ENCODE measurements around the gene C4orf50.

DNA sequence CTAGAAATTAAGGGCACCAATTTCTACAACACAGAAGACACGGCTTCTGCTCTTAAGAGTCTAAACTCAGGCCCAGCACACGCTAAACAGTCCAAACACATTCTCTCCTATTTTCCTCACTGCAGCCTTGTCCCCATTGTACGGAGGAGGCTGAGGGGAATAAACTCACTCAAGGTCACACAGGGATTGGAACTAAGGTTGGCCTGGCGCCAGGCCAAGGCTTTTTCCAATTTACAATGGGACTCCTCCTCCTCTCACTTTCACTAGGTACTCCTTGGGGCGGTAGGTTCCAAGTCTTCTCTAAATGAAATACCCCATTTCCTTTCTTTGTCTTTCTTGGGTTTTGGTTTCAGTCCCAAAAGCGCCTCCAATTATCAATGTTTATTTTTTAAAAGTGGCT, 76.6 kb downstream of the C4orf50 start:
- no peak for TF ChIP-seq CTCF (IDR thresholded peaks at IDR 0.05; ENCODE audit: low read depth, low read length)
- TF ChIP-seq EZH2phosphoT487 (IDR thresholded peaks at IDR 0.05; ENCODE audit: low read depth), result no peak
